HepG2 (cell line): ENCODE data around the gene CCDC126. TPM values are rescaled to one million over a fixed set of nuclear protein-coding genes. Genes with fewer than 3 reads are reported as not detected.

Experiments
- DMTF1 ChIP-seq: sonication (generic); formaldehyde crosslinking; IDR thresholded peaks from 2 replicates; pipeline ENCODE4 v1.4.0; 2020; ENCODE audit warnings: mild to moderate bottlenecking, missing genetic modification reagents
- E2F1 ChIP-seq: sonication (generic); formaldehyde crosslinking; IDR thresholded peaks from 2 replicates; pipeline ENCODE4 v1.5.0; 2020; ENCODE audit warnings: missing genetic modification reagents
- HDAC1 ChIP-seq: sonication (generic); formaldehyde crosslinking; IDR thresholded peaks from 2 replicates; pipeline ENCODE4 v1.5.1; 2020; ENCODE audit warnings: mild to moderate bottlenecking, missing genetic modification reagents
- HOMEZ ChIP-seq: IDR thresholded peaks from 2 replicates; pipeline ENCODE4 v1.6.1; 2016; ENCODE audit warnings: low read depth
- KAT8 ChIP-seq: IDR thresholded peaks from 2 replicates; pipeline ENCODE4 v1.6.1; 2016; ENCODE audit warnings: missing genetic modification reagents, missing compliant biosample characterization
- NFYC ChIP-seq: IDR thresholded peaks from 2 replicates; pipeline ENCODE4 v1.6.1; 2016; ENCODE audit warnings: missing genetic modification reagents, missing compliant biosample characterization
- POLR2AphosphoS5 ChIP-seq: IDR thresholded peaks from 2 replicates; pipeline ENCODE4 v1.6.1; 2012; ENCODE audit warnings: low read depth, low read length
- TCF7 ChIP-seq: sonication (generic); IDR thresholded peaks from 2 replicates; pipeline ENCODE4 v1.6.1; 2016; ENCODE audit warnings: antibody characterized with exemption, low read depth
- ZBTB33 ChIP-seq: sonication (generic); formaldehyde crosslinking; IDR thresholded peaks from 2 replicates; pipeline ENCODE4 v1.4.0; 2020; ENCODE audit warnings: missing genetic modification reagents
- ZFP1 ChIP-seq: IDR thresholded peaks from 2 replicates; pipeline ENCODE4 v1.6.1; 2016
- ZHX2 ChIP-seq, 2 experiments: sonication (generic) in 1 of 2; formaldehyde crosslinking in 1 of 2; IDR thresholded peaks; 2 replicates each; pipeline versions ENCODE4 v1.6.1 to v1.9.0; 2014 to 2022; ENCODE audit warnings: antibody characterized with exemption in 1 of 2, borderline replicate concordance in 1 of 2, inconsistent platforms in 1 of 2, low read depth in 1 of 2, missing genetic modification reagents in 1 of 2
- ZNF121 ChIP-seq: sonication (generic); formaldehyde crosslinking; IDR thresholded peaks from 2 replicates; pipeline ENCODE4 v1.5.0; 2020; ENCODE audit warnings: mild to moderate bottlenecking, missing genetic modification reagents
- ZNF441 ChIP-seq: sonication (generic); formaldehyde crosslinking; IDR thresholded peaks from 2 replicates; pipeline ENCODE4 v1.7.0; 2021; ENCODE audit warnings: missing genetic modification reagents, borderline replicate concordance
- ZNF576 ChIP-seq: sonication (generic); formaldehyde crosslinking; IDR thresholded peaks from 2 replicates; pipeline ENCODE4 v1.4.0; 2020; ENCODE audit warnings: mild to moderate bottlenecking, missing genetic modification reagents
- ZNF580 ChIP-seq: IDR thresholded peaks from 2 replicates; pipeline ENCODE4 v1.6.1; 2016; ENCODE audit warnings: low read depth, borderline replicate concordance
- ZNF839 ChIP-seq: sonication (generic); formaldehyde crosslinking; IDR thresholded peaks from 2 replicates; pipeline ENCODE4 v1.4.0; 2020; ENCODE audit warnings: missing genetic modification reagents, mild to moderate bottlenecking, borderline replicate concordance
- polyA plus RNA-seq, 8 experiments: library from polyadenylated mRNA; depleted of rRNA in 3 of 8; stranded (reverse) in 7 of 8; unstranded in 1 of 8; fragments of >200 nt; fragmentation: Illumina TruSeq in 4 of 8; extraction: Trizol in 4 of 8; gene quantifications; 2 replicates each; pipeline versions ENCODE4 v1.2.1 to v1.2.3, GENCODE V29; 2011 to 2016; ENCODE audit warnings: low read depth in 4 of 8, missing spikeins in 1 of 8, mixed read lengths in 1 of 8; ENCODE audit not compliant: insufficient read depth in 1 of 8
- total RNA-seq, 5 experiments: library from RNA; depleted of rRNA; stranded (reverse); fragments of >200 nt; fragmentation: Illumina TruSeq; extraction: Trizol; gene quantifications; 2 replicates each; pipeline ENCODE4 v1.2.3, GENCODE V29; 2016; ENCODE audit warnings: low read depth in 1 of 5

The CCDC126 gene
- total and polyA plus RNA-seq, 2 of the 13 experiments (the other 11 are each of a cell fraction or from before 2014, with no cell fraction given): 3.5 to 9.3 TPM

GRCh38 chr7:23628370-23628769 lies 31.2 kb downstream of the CCDC126 start (continued):
- TF ChIP-seq ZNF576 (CRISPR knock-in tag) (no peak), TCF7 (no peak; the same call in 1 of the 2 replicates), ZHX2 (IDR thresholded peaks at IDR 0.05; ENCODE audit: low read depth) (no peak), ZHX2 (CRISPR knock-in tag; IDR thresholded peaks at IDR 0.05; ENCODE audit: borderline replicate concordance) (no peak), HDAC1 (0 out of 2 replicates have a peak, but pooled peaks have one; percentile 16), ZNF580 (CRISPR knock-in tag) (no peak), KAT8 (CRISPR knock-in tag) (peak; percentile 40; the same call in 1 of the 2 replicates), DMTF1 (no peak), NFYC (CRISPR knock-in tag) (no peak), HOMEZ (peak; percentile 54; the same call in 1 of the 2 replicates), ZBTB33 (CRISPR knock-in tag) (no peak), ZNF121 (no peak), ZNF839 (CRISPR knock-in tag) (no peak), ZFP1 (CRISPR knock-in tag) (no peak), ZNF441 (0 out of 2 replicates have a peak, but pooled peaks have one; percentile 25), POLR2AphosphoS5 (no peak), E2F1 (CRISPR knock-in tag) (no peak)
